MM.1S (cell line): ENCODE results near the gene DNPH1.

Experiments used
- EZH2 ChIP-seq: fragments of 300-600 bp; sonication (generic); optimal IDR thresholded peaks from 2 replicates; pipeline ENCODE3; 2017; ENCODE audit warnings: low read depth, mild to moderate bottlenecking, antibody characterized with exemption, low read length, mixed read lengths
- TF ChIP-seq, protein P1 (sequence below): fragments of 300-600 bp; sonication (generic); IDR thresholded peaks from 2 replicates; pipeline ENCODE4 v1.5.1; 2016; ENCODE audit warnings: antibody characterized with exemption, low read length, mixed read lengths

DNA sequence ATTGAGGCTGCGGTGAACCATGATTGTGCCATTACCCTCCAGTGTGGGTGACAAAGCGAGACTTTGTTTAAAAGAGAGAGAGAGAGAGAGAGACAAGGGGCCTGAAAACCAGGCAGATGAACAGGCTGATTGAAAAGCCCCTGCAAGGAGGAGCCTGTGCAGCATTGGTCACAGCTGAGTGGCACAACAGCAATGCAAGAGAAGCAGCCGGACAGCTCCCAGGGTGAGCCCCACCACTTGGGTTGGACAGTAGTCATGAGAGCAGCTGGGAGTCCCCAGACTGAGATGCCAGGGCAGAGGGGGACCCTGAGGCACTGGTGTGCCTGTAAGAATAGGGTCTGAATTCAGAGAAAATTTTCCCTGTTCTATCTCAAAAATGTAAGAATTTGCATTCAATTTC is 10.2 kb downstream of the DNPH1 start:
- TF ChIP-seq EZH2, result no peak
- TF ChIP-seq, protein P1, sequence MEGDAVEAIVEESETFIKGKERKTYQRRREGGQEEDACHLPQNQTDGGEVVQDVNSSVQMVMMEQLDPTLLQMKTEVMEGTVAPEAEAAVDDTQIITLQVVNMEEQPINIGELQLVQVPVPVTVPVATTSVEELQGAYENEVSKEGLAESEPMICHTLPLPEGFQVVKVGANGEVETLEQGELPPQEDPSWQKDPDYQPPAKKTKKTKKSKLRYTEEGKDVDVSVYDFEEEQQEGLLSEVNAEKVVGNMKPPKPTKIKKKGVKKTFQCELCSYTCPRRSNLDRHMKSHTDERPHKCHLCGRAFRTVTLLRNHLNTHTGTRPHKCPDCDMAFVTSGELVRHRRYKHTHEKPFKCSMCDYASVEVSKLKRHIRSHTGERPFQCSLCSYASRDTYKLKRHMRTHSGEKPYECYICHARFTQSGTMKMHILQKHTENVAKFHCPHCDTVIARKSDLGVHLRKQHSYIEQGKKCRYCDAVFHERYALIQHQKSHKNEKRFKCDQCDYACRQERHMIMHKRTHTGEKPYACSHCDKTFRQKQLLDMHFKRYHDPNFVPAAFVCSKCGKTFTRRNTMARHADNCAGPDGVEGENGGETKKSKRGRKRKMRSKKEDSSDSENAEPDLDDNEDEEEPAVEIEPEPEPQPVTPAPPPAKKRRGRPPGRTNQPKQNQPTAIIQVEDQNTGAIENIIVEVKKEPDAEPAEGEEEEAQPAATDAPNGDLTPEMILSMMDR, result no peak
